Stimulated activated effector memory CD8-positive, alpha-beta T cell treated with anti-CD3 and anti-CD28 coated beads, Interleukin-12 subunit alpha, Interleukin-12 subunit beta, amount 100 ng/mL, for 72 hours (primary cell): Measurements from ENCODE around the gene DPP3.

Experiments
- ATAC-seq: fragments of 150-1000 bp; cut with Tn5 transposase; 2 replicates; pipeline ENCODE4 v1.10.0; 2021
- DNase-seq, 2 donors: peaks; one replicate each; pipeline ENCODE4 v3.0.0; 2021 to 2022; ENCODE audit warnings: low spot score in 2 of 2
- H3K27ac Mint-ChIP-seq: one replicate; pipeline ENCODE4 v1.8.0; 2022; ENCODE audit warnings: mild to moderate bottlenecking, mixed read lengths
- H3K36me3 Mint-ChIP-seq: one replicate; pipeline ENCODE4 v1.8.0; 2022; ENCODE audit warnings: mild to moderate bottlenecking, mixed read lengths
- H3K4me1 Mint-ChIP-seq: one replicate; pipeline ENCODE4 v1.8.0; 2022; ENCODE audit warnings: mixed read lengths
- H3K4me3 Mint-ChIP-seq: one replicate; pipeline ENCODE4 v1.8.0; 2022; ENCODE audit warnings: mild to moderate bottlenecking, mixed read lengths
- H3K9me3 Mint-ChIP-seq: one replicate; pipeline ENCODE4 v1.8.0; 2022; ENCODE audit warnings: mixed read lengths

DPP3 gene

DNA sequence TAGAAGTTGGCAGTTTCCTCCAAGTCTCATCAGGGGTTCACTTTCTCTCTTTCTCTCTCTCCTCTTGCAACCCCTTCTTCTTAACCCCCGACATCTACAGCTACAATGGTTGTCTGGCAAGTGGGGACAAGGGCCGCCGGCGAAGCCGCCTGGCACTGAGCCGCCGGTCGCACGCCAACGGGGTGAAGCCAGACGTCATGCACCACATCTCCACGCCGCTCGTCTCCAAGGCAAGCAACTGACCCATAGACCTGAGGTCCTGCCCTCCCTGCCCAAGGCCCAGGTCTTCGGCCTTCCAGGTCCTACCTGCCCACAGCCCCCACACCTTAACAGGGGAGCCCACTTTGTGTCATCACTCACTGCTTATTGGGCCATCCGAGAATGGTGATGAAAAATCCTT, 9.1 kb upstream of the DPP3 start:
- ATAC-seq (no peak), DNase-seq (no peak)
- H3K27ac Mint-ChIP-seq = no peak overlapping the region
- no peak overlapping the region for H3K4me3 Mint-ChIP-seq
- H3K4me1 Mint-ChIP-seq = peaks cover 15% of the 10 kb centered on the region
- peaks cover 11% of the 10 kb centered on the region for H3K36me3 Mint-ChIP-seq
- no peaks in the 10 kb centered on the region for H3K9me3 Mint-ChIP-seq

DNA sequence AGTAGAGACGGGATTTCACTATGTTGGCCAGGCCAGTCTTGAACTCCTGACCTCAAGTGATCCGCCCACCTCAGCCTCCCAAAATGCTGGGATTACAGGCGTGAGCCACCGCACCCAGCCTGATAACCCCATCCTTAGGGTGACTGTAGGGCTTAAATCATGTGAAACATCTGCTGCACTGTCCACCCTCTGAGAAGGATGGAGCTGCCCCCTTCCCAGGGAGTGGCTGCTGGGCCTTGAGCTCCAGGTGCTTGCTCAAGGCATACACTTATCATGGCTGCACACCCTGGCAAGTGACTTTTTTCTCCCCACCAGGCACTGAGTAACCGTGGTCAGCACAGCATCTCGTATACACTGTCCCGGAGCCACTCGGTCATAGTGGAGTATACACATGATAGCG, 8.2 kb upstream of the DPP3 start:
- Mint-ChIP-seq H3K9me3 (no peaks in the 10 kb centered on the region), H3K36me3 (peaks cover 11% of the 10 kb centered on the region), H3K4me1 (peaks cover 10% of the 10 kb centered on the region), H3K27ac (no peak overlapping the region), H3K4me3 (no peak overlapping the region)
- no peak for ATAC-seq
- no peak for DNase-seq

DNA sequence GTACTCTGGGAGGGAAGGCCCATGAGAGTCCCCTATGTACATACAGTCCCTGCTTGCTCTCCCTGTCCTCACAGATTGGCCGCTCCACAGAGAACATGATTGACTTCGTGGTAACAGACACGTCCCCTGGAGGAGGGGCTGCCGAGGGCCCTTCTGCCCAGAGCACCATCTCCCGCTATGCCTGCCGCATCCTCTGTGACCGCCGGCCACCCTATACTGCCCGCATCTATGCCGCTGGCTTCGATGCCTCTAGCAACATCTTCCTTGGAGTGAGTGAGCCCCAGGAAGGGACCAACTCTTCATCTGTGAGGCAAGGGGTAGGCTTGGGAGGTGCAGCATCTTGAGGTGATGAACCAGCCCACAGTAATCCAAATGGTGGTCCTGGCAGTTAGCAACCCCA, 7.1 kb upstream of the DPP3 start:
- Mint-ChIP-seq H3K4me3 (no peak overlapping the region), H3K27ac (no peak overlapping the region), H3K9me3 (no peaks in the 10 kb centered on the region), H3K4me1 (peaks cover 13% of the 10 kb centered on the region), H3K36me3 (peaks cover 11% of the 10 kb centered on the region)
- DNase-seq (no peak), ATAC-seq (no peak)

DNA sequence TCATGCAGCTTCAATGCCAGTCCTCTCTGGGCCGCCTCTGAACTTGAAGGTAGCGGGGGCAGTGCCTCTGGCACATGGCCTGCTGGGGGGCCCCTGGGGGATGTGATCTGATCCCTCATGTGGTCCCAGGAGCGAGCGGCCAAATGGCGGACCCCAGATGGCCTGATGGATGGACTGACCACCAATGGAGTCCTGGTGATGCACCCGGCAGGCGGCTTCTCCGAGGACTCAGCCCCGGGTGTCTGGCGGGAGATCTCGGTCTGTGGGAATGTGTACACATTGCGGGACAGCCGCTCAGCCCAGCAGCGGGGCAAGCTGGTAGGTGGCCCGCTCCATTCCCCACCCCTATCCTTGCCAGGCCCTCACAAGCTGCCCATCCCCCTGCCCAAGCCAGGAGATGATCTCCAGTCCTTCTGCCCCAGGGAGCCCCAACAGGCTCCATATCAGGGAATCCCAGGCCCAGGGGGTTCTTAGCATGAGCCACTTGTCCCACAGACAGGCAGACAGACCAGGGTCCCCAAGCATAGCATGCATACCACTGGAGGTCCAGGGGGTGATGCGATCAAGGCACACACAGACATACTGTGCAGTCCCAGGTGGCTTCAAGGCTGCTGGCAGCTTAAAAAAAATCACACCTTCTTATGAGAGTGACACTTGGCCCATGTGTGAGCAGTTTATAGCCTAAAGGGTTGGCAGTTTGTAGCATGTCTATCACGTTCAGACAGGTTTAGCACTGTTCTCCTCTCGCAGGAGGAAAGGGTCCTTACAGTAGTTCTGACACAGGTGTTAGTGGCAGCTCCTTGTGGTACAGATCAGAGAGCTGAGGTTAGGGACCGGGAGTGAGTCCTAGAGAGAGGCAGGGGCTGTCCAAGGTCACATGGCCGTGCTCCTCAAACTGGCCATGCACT, 6.4 kb upstream of the DPP3 start:
- H3K36me3 Mint-ChIP-seq = peaks cover 11% of the 10 kb centered on the region
- H3K27ac Mint-ChIP-seq = no peak overlapping the region
- H3K9me3 Mint-ChIP-seq = no peaks in the 10 kb centered on the region
- no peak for DNase-seq
- H3K4me1 Mint-ChIP-seq = peaks cover 18% of the 10 kb centered on the region
- ATAC-seq = no peak
- H3K4me3 Mint-ChIP-seq = no peak overlapping the region

DNA sequence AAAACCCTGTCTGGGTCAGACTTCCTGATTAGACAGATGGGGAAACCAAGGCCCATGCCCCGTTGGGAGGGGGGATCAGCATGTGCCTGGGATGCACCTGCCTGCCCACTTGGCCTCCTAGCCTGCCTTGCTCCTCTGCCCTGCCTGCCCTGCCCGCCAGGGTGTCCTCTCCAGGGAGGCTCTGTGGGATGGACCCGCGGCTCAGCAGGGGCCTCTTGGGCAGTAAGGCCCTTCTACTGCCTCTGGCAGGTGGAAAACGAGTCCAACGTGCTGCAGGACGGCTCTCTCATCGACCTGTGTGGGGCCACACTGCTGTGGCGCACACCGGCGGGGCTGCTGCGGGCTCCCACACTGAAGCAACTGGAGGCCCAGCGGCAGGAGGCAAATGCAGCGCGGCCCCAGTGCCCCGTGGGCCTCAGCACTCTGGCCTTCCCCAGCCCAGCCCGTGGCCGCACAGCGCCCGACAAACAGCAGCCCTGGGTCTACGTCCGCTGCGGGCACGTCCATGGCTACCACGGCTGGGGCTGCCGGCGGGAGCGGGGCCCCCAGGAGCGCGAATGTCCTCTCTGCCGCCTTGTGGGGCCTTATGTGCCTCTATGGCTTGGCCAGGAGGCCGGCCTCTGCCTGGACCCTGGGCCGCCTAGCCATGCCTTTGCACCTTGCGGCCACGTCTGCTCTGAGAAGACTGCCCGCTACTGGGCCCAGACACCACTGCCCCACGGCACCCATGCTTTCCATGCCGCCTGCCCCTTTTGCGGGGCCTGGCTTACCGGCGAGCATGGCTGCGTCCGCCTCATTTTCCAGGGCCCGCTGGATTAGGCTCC, 4.7 kb upstream of the DPP3 start:
- DNase-seq (no peak), ATAC-seq (no peak)
- Mint-ChIP-seq H3K27ac (no peak overlapping the region), H3K4me3 (no peak overlapping the region), H3K36me3 (peaks cover 18% of the 10 kb centered on the region), H3K9me3 (no peaks in the 10 kb centered on the region), H3K4me1 (peaks cover 29% of the 10 kb centered on the region)

DNA sequence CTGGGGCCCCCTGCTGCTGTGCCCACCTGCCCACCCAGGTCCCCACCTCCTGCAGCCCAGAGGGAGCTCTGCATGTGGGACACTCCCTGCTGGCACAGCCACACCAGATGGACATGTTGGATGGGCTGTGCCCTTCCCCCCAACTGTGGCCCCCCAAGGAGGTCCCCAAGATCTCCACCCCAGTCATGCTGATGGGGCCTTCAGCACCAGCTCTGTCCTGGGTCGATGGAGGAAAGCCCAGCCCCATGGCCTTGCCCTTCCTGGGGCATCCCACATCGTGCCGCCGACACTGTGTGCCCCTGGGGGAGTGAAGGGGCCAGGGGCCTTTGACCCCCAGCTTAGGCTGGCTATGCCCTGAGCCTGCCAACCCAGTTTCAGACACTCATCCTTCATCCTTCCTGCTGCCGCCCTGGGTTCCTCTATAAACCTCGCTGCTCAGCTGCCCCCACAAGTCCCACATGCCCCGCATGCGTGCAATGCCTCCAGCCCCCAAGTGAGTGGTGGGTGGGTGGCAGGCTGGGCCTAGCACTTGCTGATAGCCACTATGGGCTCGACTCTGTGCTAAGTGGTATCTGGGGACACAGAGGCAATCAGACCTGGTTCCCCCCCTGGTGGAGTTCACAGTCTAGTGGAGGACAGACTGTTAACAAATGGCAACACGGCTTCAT, 3.9 kb upstream of the DPP3 start:
- Mint-ChIP-seq H3K4me3 (no peak overlapping the region), H3K27ac (no peak overlapping the region), H3K4me1 (peaks cover 32% of the 10 kb centered on the region), H3K36me3 (peaks cover 13% of the 10 kb centered on the region), H3K9me3 (no peaks in the 10 kb centered on the region)
- ATAC-seq (no peak), DNase-seq (no peak)

DNA sequence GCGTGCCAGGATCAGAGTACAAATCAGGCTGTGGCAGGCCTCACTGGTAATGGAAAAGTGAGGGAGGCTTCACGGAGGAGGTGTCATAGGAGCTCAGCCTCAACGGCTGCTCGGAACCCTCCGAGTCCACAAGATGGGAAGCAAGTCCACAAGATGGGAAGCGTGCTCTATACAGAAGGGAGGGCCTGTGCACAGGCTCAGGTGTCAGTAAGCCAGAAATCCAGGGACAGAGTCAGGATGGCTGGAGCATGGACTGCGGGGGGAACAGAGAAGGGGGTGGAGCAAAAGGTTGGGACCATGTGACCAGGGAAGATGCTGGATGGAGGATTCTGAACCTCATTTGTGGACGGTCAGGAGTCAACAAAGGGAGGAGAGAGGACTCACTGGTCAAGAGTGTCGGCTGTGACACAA, 3.4 kb upstream of the DPP3 start:
- DNase-seq (no peak), ATAC-seq (no peak)
- peaks cover 35% of the 10 kb centered on the region for H3K4me1 Mint-ChIP-seq
- no peaks in the 10 kb centered on the region for H3K9me3 Mint-ChIP-seq
- H3K27ac Mint-ChIP-seq = no peak overlapping the region
- no peak overlapping the region for H3K4me3 Mint-ChIP-seq
- H3K36me3 Mint-ChIP-seq = peaks cover 13% of the 10 kb centered on the region

DNA sequence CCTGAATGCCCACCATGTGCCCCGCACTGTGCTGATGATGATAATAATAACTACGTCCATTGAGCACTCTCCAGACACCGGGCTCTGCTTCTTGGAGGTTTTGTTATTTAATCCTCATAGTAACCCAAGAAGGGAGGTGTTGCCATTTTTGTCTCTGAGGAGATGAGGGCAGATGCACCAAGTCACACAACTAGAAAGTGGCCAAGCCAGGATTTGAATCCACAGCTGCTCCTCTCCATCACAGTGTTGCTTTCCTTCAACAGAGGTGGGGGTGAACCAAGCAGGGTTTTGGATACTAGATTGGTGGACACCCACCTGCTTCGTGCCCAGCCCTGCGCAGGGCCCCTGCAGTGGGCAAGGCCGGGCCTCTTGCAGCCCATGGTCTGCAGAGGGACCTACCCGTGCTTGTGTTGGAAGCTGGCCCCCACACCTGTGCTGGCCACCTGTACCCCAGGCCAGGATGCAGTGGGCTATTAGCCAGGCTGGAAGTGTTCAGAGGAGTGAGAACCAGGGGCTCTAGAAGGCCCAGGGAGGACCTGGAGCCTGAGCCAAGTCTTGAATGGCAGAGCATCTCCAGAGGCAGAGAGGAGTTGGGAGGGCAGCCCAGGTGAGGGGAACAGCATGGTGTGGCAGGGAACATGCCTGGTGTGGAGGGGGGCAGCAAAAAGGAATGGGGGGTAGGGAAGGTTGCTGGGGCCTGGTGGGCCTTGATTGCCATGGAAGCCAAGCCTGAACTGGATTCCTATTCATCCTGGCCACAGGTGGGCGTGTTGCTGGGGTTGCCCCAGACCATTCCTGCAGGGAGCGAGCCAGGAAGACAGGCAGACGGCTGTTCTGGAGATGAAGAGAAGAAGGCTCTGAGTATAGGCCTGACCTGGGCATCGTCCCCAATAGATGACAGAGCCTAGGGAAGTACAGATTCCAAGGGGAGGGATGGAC, 2.7 kb upstream of the DPP3 start:
- Mint-ChIP-seq H3K4me3 (peak overlapping the region; percentile 36), H3K27ac (peak overlapping the region; percentile 64)
- no peak for DNase-seq

DNA sequence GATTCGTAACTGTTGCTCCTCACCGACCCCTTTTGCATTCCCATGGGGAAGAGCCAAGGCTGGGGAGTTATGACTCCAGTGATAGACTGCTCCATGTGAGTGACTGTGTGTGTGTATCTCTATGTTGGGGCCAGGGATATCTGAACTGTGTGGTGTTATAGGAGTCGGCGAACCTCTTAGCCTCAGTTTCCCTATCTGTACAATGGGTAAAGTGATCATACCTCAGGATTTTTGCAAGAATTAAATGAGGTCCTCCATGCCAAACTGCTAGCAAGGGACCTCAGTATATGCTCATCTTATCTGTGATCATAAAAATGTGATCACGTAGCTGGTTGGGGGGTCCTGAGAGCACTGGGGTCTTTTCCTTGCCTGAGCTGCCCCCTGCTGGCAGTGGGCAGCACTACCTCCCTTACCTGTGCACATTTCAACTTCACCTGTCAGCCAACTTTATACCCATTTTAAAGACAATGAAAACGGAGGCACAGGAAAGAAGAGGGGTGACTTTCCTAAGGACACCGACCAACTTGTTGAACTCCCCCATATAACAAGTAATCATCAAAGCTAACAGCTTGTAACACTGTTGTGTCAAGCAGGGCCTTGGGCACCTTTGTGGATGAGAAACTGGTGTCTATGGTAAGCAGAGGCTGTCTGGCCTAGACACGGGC, 1.4 kb upstream of the DPP3 start:
- peak overlapping the region; percentile 87 for H3K27ac Mint-ChIP-seq
- ATAC-seq = no peak
- H3K4me3 Mint-ChIP-seq = peak overlapping the region; percentile 88
- peaks cover 43% of the 10 kb centered on the region for H3K4me1 Mint-ChIP-seq
- H3K9me3 Mint-ChIP-seq = no peaks in the 10 kb centered on the region
- H3K36me3 Mint-ChIP-seq = peaks cover 30% of the 10 kb centered on the region
- DNase-seq = no peak

More for the DNA sequence above, 2.7 kb upstream of the DPP3 start:
- peaks cover 41% of the 10 kb centered on the region for H3K4me1 Mint-ChIP-seq
- H3K36me3 Mint-ChIP-seq = peaks cover 17% of the 10 kb centered on the region
- no peak for ATAC-seq
- no peaks in the 10 kb centered on the region for H3K9me3 Mint-ChIP-seq

DNA sequence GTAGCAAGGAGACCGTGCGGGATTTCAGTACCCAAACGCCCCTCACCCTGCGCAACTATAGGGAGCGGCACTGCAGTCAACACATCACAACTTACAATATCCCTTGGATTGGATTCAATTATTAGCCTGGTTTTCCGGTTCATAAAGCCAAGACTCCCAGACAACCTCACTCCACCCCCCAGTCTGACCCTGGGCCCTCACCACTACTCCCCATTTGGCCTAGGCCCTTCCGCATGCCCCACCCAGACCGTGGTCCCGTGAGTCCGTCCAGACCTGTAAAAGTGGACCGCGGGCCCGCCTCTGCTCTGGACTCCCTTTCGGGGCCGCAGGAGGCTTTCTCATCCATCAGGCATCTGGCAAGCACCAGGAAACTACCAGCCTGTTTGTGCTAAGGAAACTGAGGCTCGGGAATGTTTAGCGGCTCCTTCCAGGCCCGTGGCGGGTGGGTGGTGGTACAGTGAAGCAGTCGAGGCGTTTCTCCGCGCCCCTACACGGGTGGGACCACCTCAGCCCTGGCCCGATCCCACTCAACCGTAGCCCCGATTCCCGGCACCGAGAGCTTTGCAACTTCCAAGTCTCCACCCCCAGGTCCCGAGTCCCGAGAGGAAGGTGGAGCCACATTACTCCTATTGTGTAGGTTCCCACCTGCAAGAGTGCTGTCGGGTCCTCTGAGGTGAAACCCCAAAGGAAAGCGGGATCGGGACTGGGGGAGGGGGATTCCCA, 679 bp upstream of the DPP3 start:
- peaks cover 34% of the 10 kb centered on the region for H3K36me3 Mint-ChIP-seq
- H3K4me1 Mint-ChIP-seq = peaks cover 43% of the 10 kb centered on the region
- no peaks in the 10 kb centered on the region for H3K9me3 Mint-ChIP-seq
- H3K27ac Mint-ChIP-seq = peak overlapping the region; percentile 87
- peak overlapping the region; percentile 88 for H3K4me3 Mint-ChIP-seq
- DNase-seq (no peak), ATAC-seq (no peak)

DNA sequence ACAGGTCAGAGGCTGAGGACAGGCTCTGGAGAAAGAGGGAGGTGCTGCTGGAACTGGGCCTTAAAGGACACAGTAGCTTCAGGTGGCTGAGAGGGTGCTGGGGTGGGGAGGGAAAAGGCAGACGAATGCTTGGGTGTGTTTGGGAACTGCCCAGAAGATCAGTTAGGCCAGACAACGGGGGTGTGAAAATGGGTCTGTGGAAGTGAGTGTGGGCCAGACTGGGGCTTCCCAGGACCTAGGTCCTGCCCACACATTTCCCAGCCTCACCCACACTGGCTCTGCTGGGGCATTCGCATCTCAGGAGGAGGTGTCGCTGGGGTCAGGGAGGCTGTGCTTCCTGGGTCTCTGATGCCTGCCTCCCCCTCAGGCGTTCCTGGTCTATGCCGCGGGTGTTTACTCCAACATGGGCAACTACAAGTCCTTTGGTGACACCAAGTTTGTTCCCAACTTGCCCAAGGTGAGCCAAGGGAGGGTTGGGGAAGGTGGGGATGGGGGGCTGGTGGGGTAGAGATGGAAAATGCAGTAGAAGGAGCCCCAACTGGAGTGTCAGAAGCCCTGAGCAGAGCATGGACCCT, 4.7 kb downstream of the DPP3 start:
- H3K27ac Mint-ChIP-seq = peak overlapping the region; percentile 8
- DNase-seq (no peak), ATAC-seq (no peak)
- H3K4me3 Mint-ChIP-seq = no peak overlapping the region
- H3K9me3 Mint-ChIP-seq = no peaks in the 10 kb centered on the region
- H3K4me1 Mint-ChIP-seq = peaks cover 20% of the 10 kb centered on the region
- H3K36me3 Mint-ChIP-seq = peaks cover 67% of the 10 kb centered on the region

DNA sequence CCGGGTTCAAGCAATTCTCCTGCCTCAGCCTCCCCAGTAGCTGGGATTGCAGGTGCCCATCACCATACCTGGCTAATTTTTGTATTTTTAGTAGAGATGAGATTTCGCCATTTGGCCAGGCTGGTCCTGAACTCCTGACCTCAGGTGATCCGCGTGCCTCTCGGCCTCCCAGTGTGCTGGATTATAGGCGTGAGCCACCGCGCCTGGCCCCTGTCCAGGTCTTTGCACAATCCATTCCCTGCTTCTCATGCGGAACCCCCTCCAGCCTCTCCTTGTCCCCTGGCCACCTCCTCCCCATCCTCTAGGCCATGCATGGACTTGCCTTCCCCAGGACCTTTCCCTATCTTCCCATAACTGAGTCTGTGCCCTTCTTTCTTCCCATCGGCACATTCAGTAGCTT, 8.7 kb downstream of the DPP3 start:
- Mint-ChIP-seq H3K9me3 (no peaks in the 10 kb centered on the region), H3K27ac (no peak overlapping the region)

DNA sequence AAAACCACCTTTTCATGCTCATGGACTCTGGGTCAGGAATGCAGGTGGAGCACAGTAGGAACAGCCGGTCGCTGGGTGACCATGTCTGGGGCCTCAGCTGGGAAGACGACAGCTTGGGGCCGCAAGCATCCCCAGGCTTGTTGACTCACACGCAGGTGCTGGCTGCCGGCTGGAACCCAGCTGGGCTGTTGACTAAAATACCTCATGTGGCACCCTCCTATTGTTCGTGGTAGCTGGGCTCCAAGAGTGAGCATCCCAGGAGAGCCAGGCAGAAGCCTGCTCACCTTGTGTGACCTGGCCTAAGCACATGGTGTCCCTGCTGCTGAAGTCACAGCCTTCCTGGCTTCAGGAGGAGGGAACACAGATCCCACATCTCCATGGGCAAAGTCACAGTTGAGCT, 9.4 kb downstream of the DPP3 start:
- DNase-seq (no peak), ATAC-seq (no peak)
- Mint-ChIP-seq H3K4me1 (no peaks in the 10 kb centered on the region), H3K27ac (no peak overlapping the region), H3K36me3 (peaks cover 70% of the 10 kb centered on the region), H3K9me3 (no peaks in the 10 kb centered on the region), H3K4me3 (no peak overlapping the region)

More for the DNA sequence above, 8.7 kb downstream of the DPP3 start:
- H3K4me1 Mint-ChIP-seq = no peaks in the 10 kb centered on the region
- H3K4me3 Mint-ChIP-seq = no peak overlapping the region
- DNase-seq (no peak), ATAC-seq (no peak)
- peaks cover 73% of the 10 kb centered on the region for H3K36me3 Mint-ChIP-seq
